Measurements from ENCODE around the gene RSBN1.

- no peak for TF ChIP-seq CTCF (IDR thresholded peaks at IDR 0.05)
- TF ChIP-seq POLR2AphosphoS5 (IDR thresholded peaks at IDR 0.05) = no peak
- no peak for TF ChIP-seq POLR2A (IDR thresholded peaks at IDR 0.05; ENCODE audit: low read depth)
Observed at GRCh38 chr1:113802367-113803007, 9.8 kb downstream of the RSBN1 start.

Data from esophagus muscularis mucosa (tissue), 3 donors.